GM23338 (cell line): ENCODE measurements around the gene GPR101. TPM values are rescaled to one million over a fixed set of nuclear protein-coding genes. Genes with fewer than 3 reads are reported as not detected.
"Not testable (repeated sequence)": the region's sequence is repeated elsewhere in the genome, so short reads cannot be mapped to it uniquely, and the experiment has no call there.

Experiments
- ATAC-seq: fragments of 200-7000 bp; cut with Tn5 transposase; 3 replicates; pipeline ENCODE4 v1.9.1; 2020
- DNase-seq: peaks from one replicate; pipeline ENCODE4 v3.0.0-alpha.2; 2015; ENCODE audit warnings: low spot score
- H2AFZ ChIP-seq: fragments of 200-600 bp; sonication (generic); 2 replicates; pipeline ENCODE4 v1.8.0; 2016; ENCODE audit warnings: antibody characterized with exemption, mild to moderate bottlenecking, moderate library complexity
- H3F3A ChIP-seq: fragments of 200-600 bp; sonication (generic); replicated peaks from 2 replicates; pipeline ENCODE4 v1.8.0; 2017; ENCODE audit warnings: antibody characterized with exemption, mixed run types, low read depth
- H3K27ac ChIP-seq: fragments of 200-600 bp; sonication (generic); 2 replicates; pipeline ENCODE4 v1.6.1; 2016; ENCODE audit warnings: low read depth
- H3K27me3 ChIP-seq: fragments of 200-600 bp; sonication (generic); 2 replicates; pipeline ENCODE4 v1.8.0; 2016; ENCODE audit warnings: mild to moderate bottlenecking, mixed run types, moderate library complexity; ENCODE audit not compliant: insufficient read depth
- H3K36me3 ChIP-seq: fragments of 200-600 bp; sonication (generic); 2 replicates; pipeline ENCODE4 v1.8.0; 2016; ENCODE audit warnings: mild to moderate bottlenecking; ENCODE audit not compliant: insufficient read depth
- H3K4me1 ChIP-seq: fragments of 200-600 bp; sonication (generic); 2 replicates; pipeline ENCODE4 v1.8.0; 2016; ENCODE audit warnings: mild to moderate bottlenecking, moderate library complexity; ENCODE audit not compliant: insufficient read depth
- H3K4me2 ChIP-seq: fragments of 200-600 bp; sonication (generic); 2 replicates; pipeline ENCODE4 v1.7.1; 2017; ENCODE audit warnings: mixed run types
- H3K4me3 ChIP-seq: fragments of 200-600 bp; sonication (generic); 2 replicates; pipeline ENCODE4 v1.6.1; 2016; ENCODE audit warnings: mixed run types
- H3K79me2 ChIP-seq: fragments of 200-600 bp; sonication (generic); replicated peaks from 2 replicates; pipeline ENCODE4 v1.8.0; 2017; ENCODE audit warnings: mild to moderate bottlenecking; ENCODE audit not compliant: insufficient read depth
- H3K9me2 ChIP-seq: fragments of 200-600 bp; sonication (generic); 2 replicates; pipeline ENCODE4 v1.8.0; 2017; ENCODE audit not compliant: insufficient read depth
- H4K20me1 ChIP-seq: fragments of 200-600 bp; sonication (generic); replicated peaks from 2 replicates; pipeline ENCODE4 v1.8.0; 2017; ENCODE audit warnings: mild to moderate bottlenecking; ENCODE audit not compliant: insufficient read depth
- H3K27ac Mint-ChIP-seq: 2 replicates; pipeline ENCODE4 v1.8.0; 2020; ENCODE audit warnings: inconsistent platforms, mild to moderate bottlenecking, moderate library complexity, mixed read lengths
- H3K27me3 Mint-ChIP-seq: 3 replicates; pipeline ENCODE4 v1.8.0; 2022; ENCODE audit warnings: low read depth, mild to moderate bottlenecking, moderate library complexity, mixed read lengths, inconsistent platforms; ENCODE audit not compliant: insufficient read depth, poor library complexity
- H3K36me3 Mint-ChIP-seq: 3 replicates; pipeline ENCODE4 v1.8.0; 2021; ENCODE audit warnings: low read depth, mild to moderate bottlenecking, inconsistent platforms, moderate library complexity, mixed read lengths
- H3K4me1 Mint-ChIP-seq: 3 replicates; pipeline ENCODE4 v1.8.0; 2020; ENCODE audit warnings: mild to moderate bottlenecking, inconsistent platforms, mixed read lengths
- H3K4me3 Mint-ChIP-seq: 3 replicates; pipeline ENCODE4 v1.8.0; 2021; ENCODE audit warnings: moderate library complexity, mild to moderate bottlenecking, inconsistent platforms, mixed read lengths
- H3K9me3 Mint-ChIP-seq: 3 replicates; pipeline ENCODE4 v1.8.0; 2020; ENCODE audit warnings: moderate library complexity, mild to moderate bottlenecking, inconsistent platforms, mixed read lengths
- STAT1 ChIP-seq: IDR thresholded peaks from one replicate; pipeline ENCODE4 v1.6.1; 2016; ENCODE audit warnings: antibody characterized with exemption; ENCODE audit not compliant: unreplicated experiment
- ZNF331 ChIP-seq: fragments of 250-450 bp; sonication (Bioruptor Pico); IDR thresholded peaks from 2 replicates; pipeline ENCODE4 v1.5.0; 2020; ENCODE audit warnings: low read depth, mild to moderate bottlenecking, moderate library complexity
- ZNF462 ChIP-seq: fragments of 250-450 bp; sonication (Bioruptor Pico); IDR thresholded peaks from 2 replicates; pipeline ENCODE4 v1.5.0; 2020; ENCODE audit warnings: mild to moderate bottlenecking, moderate library complexity
- polyA plus RNA-seq: library from polyadenylated mRNA; unstranded; fragments of >200 nt; fragmentation: Nextera tagmentation; extraction: Ambion mirVana; gene quantifications from 2 replicates; pipeline ENCODE4 v1.2.1, GENCODE V29; 2016
- total RNA-seq: library from RNA; depleted of rRNA; stranded (reverse); fragments of >200 nt; shearing (Covaris generic); gene quantifications from 2 replicates; pipeline ENCODE4 v1.2.3, GENCODE V29; 2014

Gene GPR101
- total and polyA plus RNA-seq, 2 experiments from 2014 or later, result not detected

- no peak for TF ChIP-seq ZNF462 (CRISPR knock-in tag)
Measured at GRCh38 chrX:137028699-137029098, 5.1 kb downstream of the GPR101 start (continued).

DNA sequence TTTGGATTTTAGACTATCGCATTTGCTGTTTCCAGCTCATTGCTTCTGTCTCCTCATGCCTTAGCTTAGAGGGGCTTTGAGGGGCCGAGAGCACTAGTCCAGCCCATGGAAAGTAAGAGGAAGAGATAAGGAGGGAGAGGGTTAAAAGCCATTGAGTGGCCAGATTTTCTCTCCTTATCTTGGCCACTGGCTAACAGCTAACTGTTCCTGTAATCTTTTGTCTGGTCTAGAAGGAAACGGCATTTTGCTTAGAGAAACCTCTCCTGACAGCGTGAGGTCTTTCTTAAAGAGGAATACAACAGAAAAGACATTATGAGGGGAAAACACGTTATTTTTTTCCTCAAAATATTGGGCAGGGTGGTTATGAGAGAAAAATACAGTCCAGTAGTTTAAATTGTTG, 7.9 kb downstream of the GPR101 start:
- H3K27me3 Mint-ChIP-seq, result peaks cover 2% of the 10 kb centered on the region
- peaks cover 36% of the 10 kb centered on the region for H3K27me3 ChIP-seq
- H3K4me1 Mint-ChIP-seq, result peaks cover 1% of the 10 kb centered on the region; the same call in 1 of the 3 replicates
- H3K27ac ChIP-seq, result no peak overlapping the region
- no peaks in the 10 kb centered on the region for H3K4me1 ChIP-seq
- no peaks in the 10 kb centered on the region for H3F3A ChIP-seq
- no peak overlapping the region for H3K4me2 ChIP-seq
- no peaks in the 10 kb centered on the region for H3K79me2 ChIP-seq
- H3K9me3 Mint-ChIP-seq, result no peaks in the 10 kb centered on the region; the same call in 2 of the 3 replicates
- no peak for TF ChIP-seq STAT1
- no peak for TF ChIP-seq ZNF331
- ATAC-seq (no peak), DNase-seq (no peak)
- no peak overlapping the region for H3K4me3 Mint-ChIP-seq
- no peak overlapping the region for H3K4me3 ChIP-seq
- no peak overlapping the region for H2AFZ ChIP-seq
- no peaks in the 10 kb centered on the region for H3K36me3 Mint-ChIP-seq
- no peak overlapping the region for H3K27ac Mint-ChIP-seq
- no peaks in the 10 kb centered on the region for H4K20me1 ChIP-seq
- H3K36me3 ChIP-seq, result no peaks in the 10 kb centered on the region
- no peaks in the 10 kb centered on the region for H3K9me2 ChIP-seq

GRCh38 chrX:137000236-137000635, 33.6 kb downstream of the GPR101 start:
- H4K20me1 ChIP-seq, ATAC-seq, H3K27ac Mint-ChIP-seq, H3K27me3 Mint-ChIP-seq, H3K36me3 ChIP-seq, H3K4me3 Mint-ChIP-seq, H3K27me3 ChIP-seq, H3K79me2 ChIP-seq, H3F3A ChIP-seq, H3K4me2 ChIP-seq, H3K9me2 ChIP-seq, H3K27ac ChIP-seq, H3K4me1 ChIP-seq, H2AFZ ChIP-seq, H3K4me1 Mint-ChIP-seq, DNase-seq, H3K4me3 ChIP-seq: not testable (repeated sequence)
- peaks cover 13% of the 10 kb centered on the region; the same call in 1 of the 3 replicates for H3K36me3 Mint-ChIP-seq
- peaks cover 11% of the 10 kb centered on the region; the same call in 2 of the 3 replicates for H3K9me3 Mint-ChIP-seq
